ENCODE results near the gene EIF4E3.
A peak's percentile ranks its signal among the peaks of the same experiment; 100 is the strongest.

EIF4E3 gene

DNA sequence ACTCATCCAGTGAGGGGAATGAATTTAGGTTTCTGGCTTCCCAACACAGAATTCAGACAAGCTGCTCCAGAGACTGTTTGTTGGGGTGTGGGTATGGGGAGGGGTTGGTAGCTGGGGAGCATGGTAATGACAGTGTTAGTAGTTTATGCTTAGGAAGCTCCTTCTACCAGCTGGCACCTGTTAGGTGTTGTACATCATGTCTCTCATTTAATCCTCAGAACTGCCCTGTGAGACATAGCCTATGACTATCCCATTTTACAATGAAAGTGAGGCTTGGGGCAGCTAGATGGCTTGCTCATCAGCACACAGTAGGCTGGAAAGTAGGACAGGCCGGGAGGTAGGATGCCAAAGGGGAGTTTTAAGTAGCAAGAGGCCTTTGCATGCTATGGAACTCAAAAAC lies 2.5 kb downstream of the EIF4E3 start:
- TF ChIP-seq CTCF (IDR thresholded peaks at IDR 0.05) = no peak

- TF ChIP-seq CTCF (IDR thresholded peaks at IDR 0.05) = no peak
Observed at GRCh38 chr3:71721651-71722157, 3.5 kb downstream of the EIF4E3 start.

DNA sequence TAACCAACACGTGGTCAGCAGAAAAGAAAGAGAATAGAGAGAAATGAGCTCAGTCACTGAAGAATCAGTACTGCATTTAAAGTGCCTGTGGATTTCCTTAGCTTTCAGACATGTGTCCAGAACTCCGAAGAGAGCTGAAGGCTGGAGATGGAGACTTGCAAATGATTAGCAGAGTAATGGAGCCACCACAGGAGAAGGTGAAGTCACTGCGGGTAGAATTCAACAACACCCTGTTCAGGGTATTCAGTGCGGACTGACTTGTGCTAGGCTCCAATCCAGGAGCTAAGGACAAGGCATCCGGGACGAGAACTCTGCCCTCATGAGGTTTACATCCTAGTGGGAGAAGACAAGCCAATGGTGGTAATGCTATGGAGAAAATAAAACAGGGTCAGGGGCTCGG lies 4.2 kb downstream of the EIF4E3 start:
- TF ChIP-seq CTCF (IDR thresholded peaks at IDR 0.05) = no peak

- no peak for TF ChIP-seq CTCF (IDR thresholded peaks at IDR 0.05)
Observed at GRCh38 chr3:71718072-71718471, 7.1 kb downstream of the EIF4E3 start.

- no peak for TF ChIP-seq CTCF (IDR thresholded peaks at IDR 0.05)
Observed at GRCh38 chr3:71714595-71714994, 10.6 kb downstream of the EIF4E3 start.

- TF ChIP-seq CTCF (IDR thresholded peaks at IDR 0.05) = no peak
Observed at GRCh38 chr3:71713041-71713440, 12.2 kb downstream of the EIF4E3 start.

DNA sequence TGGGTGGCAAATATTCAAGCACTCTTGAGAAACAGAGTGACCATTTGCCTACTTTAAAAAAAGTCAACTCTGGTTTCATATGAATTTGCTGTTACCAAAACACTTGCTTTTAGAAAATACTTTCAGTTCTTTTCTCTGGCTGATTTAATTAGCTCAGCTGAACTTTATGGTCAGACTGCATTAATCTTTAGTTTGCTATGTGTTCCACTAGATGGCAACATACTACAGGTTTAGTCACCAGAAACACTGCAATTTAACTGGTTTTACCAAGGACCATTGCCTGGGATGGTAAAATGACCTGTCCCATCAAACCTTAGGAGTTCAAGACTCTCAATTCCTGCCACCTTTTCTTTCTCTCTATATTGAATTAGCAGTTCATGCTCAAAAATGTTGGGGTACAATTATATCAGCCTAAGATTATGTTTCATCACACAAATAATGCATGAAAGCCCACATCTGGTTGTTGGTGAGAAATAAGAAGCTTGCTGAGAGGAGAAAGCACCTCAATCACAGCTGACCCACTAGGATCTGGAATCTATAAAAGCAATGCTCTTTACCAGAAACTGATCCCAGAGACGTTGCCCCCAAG lies 14.2 kb downstream of the EIF4E3 start:
- TF ChIP-seq CTCF (IDR thresholded peaks at IDR 0.05) = peak; percentile 70

Measured in LNCAP (cell line).